Motor neuron (in vitro differentiated cells): ENCODE data around the gene NOP9. TPM values are rescaled to one million over a fixed set of nuclear protein-coding genes. Genes with fewer than 3 reads are reported as not detected.

Experiments
- ATAC-seq, 8 experiments: fragments of 200-7000 bp; cut with Tn5 transposase; replicated peaks in 6 of 8; 2 replicates each; pipeline ENCODE4 v1.8.0; 2021; ENCODE audit warnings: mild to moderate bottlenecking in 8 of 8, moderate library complexity in 8 of 8
- H3K27ac ChIP-seq, 2 donors: fragments of 250-450 bp; sonication (Bioruptor Pico); 2 replicates each; pipeline ENCODE4 v1.9.0; 2021; ENCODE audit warnings: antibody characterized with exemption in 2 of 2, mild to moderate bottlenecking in 2 of 2, moderate library complexity in 1 of 2
- H3K4me1 ChIP-seq, 2 donors: fragments of 250-450 bp; sonication (Bioruptor Pico); replicated peaks in 1 of 2; 2 replicates each; pipeline ENCODE4 v1.6.1; 2021; ENCODE audit warnings: antibody characterized with exemption in 2 of 2, mild to moderate bottlenecking in 2 of 2, moderate library complexity in 1 of 2
- H3K4me3 ChIP-seq, 5 donors: fragments of 250-450 bp; sonication (Bioruptor Pico); 2 replicates each; pipeline ENCODE4 v1.9.0; 2021; ENCODE audit warnings: antibody characterized with exemption in 5 of 5, mild to moderate bottlenecking in 5 of 5, moderate library complexity in 4 of 5
- WGBS, 10 experiments: fragments of 450-650 bp; shearing (Covaris generic); methylation state at CpG; one replicate each; pipeline ENCODE4 v1.0.0; 2022; 5-methylcytosine and 5-hydroxymethylcytosine counted together
- in situ Hi-C, 9 experiments: fragments of 400-800 bp; cut with MboI; loops; one replicate each; pipeline ENCODE4 v1.15.0; 2021; ENCODE audit warnings: low sequenced_read_pairs in 9 of 9, low pct_unique_long_range_greater_than_20kb in 2 of 9; ENCODE audit not compliant: unreplicated experiment in 9 of 9
- total RNA-seq, 8 experiments: library from RNA; unstranded; fragments of 300-600 nt; gene quantifications; 2 replicates each; pipeline versions ENCODE4 v1.2.3 to v1.2.4, GENCODE V29; 2022

NOP9 gene
- total RNA-seq, 8 experiments from 2014 or later: 13.5 to 32.8 (median 16.6) TPM

DNA sequence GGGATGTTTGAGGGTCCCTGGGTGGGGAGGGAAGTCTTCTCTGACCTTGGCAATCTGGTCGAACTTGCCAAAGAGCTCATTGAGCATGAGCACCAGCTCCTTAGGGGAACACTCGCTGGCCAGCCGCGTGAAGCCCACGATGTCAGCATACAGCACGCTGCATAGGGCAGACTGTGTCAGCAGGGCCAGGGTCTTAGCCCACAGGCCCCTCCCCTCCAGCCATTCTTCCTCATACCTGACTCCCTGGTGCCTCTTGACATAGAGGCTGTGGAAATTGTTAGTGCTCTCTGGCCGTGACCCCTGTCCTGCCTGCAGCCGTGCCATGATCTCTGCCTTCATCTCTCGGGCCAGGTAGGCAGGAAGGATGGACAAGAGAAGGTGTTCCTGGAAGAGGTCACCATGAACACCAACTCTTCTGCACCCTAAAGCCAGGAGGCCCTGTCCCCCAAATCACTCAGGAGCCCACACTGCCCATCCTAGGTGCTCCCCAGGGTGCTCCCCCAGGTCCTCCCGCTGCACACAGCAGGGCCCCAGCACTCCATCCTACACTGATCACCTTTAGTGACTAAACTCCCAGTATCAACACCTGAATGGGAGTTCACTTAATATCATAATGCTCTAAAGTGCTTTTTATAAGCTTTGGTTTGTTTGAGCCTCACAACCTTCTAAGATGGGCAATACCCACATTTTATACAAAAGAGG, 31.5 kb downstream of the NOP9 start:
- ATAC-seq: no peak
- H3K4me1 ChIP-seq: peaks cover 0 to 6% of the 10 kb centered on the region in 2 donors
- H3K27ac ChIP-seq: no peak overlapping the region
- 0 to 100% (median 77%) methylated on average over 1 to 2 of the region's 10 CpGs; no CpG with 5 or more reads in 6 of the 10 experiments for WGBS, 10 experiments
- in situ Hi-C loops: loop anchor here in 8 of 9 experiments (10.0 to 25.0 kb wide), 2 partner anchors 104 to 106 kb away; partner anchors contain the start of genes CBLN3 (in 4 of the 8), KHNYN (in 4 of the 8) and SDR39U1 (in 4 of the 8)
- no peak overlapping the region for H3K4me3 ChIP-seq

DNA sequence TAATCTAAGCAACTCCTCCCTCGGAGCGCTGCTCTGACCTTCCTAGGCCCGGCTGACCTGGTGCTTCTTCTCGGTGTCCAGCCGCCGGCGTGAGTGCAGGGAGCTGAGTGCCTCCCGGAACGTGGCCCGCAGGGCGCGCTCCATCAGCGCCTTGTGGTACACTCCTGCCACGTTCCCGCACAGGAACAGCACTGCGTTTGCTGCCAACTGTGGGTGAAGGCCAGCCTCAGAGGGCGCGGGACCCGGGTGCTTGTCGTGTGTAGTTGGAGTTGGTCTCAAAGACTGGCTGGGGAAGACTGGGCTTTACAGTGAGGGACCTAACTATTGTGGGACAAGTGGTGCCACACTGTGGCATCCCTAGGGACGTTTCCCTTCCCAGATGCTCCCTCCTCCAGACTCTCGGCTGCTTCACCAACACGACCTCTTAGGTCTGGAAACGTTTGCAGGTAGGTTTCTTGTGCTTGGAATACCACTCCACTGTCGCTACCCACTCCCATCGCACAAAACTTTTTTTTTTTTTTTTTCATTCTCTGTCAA, 32.1 kb downstream of the NOP9 start:
- Histone ChIP-seq H3K4me3 (no peak overlapping the region), H3K4me1 (peaks cover 0 to 6% of the 10 kb centered on the region in 2 donors), H3K27ac (no peak overlapping the region)
- ATAC-seq: peak in 5 of 8 experiments; percentile 7 to 21 (median 15)
- in situ Hi-C loops: loop anchor here in 8 of 9 experiments (10.0 to 25.0 kb wide), 2 partner anchors 103 to 106 kb away; partner anchors contain the start of genes CBLN3 (in 4 of the 8), KHNYN (in 4 of the 8) and SDR39U1 (in 4 of the 8)
- WGBS, 10 experiments: 0 to 87% (median 50%) methylated on average over 1 to 15 of the region's 26 CpGs; no CpG with 5 or more reads in 2 of the 10 experiments

DNA sequence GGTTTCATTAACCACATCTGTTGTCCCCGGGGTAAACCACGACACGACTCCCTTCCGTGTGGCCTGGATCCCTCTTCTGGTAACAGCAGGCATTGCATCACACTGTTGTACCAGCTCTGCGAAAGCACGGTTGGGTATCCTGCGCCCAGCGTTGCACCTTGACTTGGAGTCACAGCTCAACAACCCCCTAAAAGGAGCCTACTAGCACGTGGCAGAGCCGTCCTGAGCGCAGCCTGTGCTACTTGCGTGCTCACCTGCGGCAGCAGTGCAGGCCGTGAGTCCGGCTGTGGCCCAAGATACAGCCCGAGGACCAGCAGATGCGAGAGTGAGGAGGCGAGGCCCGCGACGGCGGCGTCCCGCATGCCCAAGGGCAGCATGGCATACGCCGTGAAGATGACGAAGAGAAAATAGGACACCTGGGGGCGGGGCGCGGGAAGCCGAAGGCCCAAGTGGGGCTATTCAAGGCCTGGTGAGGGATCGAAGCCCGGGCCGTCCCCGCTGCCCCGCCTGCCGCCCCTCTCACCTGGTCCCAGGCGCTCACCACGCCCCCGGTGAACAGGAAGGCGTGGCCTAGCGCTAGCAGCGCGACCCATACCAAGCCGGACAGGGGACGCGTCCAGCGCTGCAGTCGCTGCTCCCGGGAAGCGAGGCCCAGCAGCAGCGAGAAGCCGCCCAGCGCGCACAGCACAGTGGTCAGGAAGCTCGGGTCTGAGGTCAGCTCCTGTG, 32.8 kb downstream of the NOP9 start:
- in situ Hi-C loops: loop anchor here in 8 of 9 experiments (10.0 to 25.0 kb wide), 2 partner anchors 102 to 105 kb away; partner anchors contain the start of genes CBLN3 (in 4 of the 8), KHNYN (in 4 of the 8) and SDR39U1 (in 4 of the 8)
- 0 to 9% (median 5%) methylated on average over 1 to 21 of the region's 56 CpGs; no CpG with 5 or more reads in 4 of the 10 experiments for WGBS, 10 experiments
- H3K4me1 ChIP-seq: peaks cover 0 to 6% of the 10 kb centered on the region in 2 donors
- peak overlapping the region; percentile 5 to 16 (median 8) for H3K4me3 ChIP-seq
- no peak overlapping the region for H3K27ac ChIP-seq
- ATAC-seq: peak; percentile 25 to 87 (median 80)

DNA sequence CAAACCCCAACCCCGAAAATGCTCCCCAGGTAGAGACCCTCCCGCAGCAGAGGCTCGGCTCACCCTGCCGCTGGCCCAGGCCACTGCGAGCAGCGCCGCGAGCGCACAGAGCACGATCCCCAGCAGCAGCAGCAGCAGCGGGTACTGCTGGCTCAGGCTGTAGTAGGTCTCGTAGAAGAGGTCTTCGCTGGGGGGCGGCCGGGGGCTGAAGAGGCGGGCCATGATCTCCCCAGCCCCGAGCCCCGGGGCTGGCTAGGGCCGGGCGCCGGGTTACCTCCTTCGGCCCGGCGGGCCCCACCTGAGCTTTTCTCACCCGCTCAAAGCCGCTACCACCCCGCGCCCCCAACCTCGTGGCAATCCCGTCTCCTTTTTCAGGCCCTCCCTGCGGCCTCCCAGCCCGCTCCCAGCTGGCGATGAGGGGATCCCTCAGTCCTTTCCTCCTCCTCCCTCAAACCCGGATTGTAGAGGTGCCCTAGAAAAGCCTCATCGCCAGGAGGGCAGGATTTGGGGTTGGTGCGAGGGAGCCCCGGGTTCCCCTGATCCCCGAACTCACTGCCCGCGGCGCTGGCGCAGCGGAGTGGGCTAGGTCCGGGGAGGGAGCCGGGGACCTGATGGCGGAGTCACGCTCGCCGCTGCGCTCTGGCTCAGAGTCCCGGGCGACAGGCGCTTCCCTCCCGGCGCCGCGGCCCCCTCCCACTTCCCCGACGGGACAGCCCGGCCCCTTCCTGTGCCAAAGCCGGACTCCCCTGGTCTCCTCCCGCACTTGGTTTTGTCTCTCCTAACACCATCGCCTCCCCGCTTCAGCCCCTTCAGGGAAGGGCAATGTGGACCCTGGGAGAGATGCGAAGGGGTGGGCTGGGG, 35.0 kb downstream of the NOP9 start, which contains the start of gene ADCY4:
TSS of gene ADCY4 (minus strand) at position 641 of the 861 bp plus-strand sequence. CDS start at position 222, 419 bp downstream.
- peak within 1 kb of the TSS in 2 of 5 donors; percentile 8 to 12 for H3K4me3 ChIP-seq
- ATAC-seq: peak; percentile 7 to 31 (median 23)
- 0 to 40% (median 12%) methylated on average over 1 to 9 of the region's 65 CpGs; no CpG with 5 or more reads in 6 of the 10 experiments for WGBS, 10 experiments
- in situ Hi-C loops: loop anchor here in 8 of 9 experiments (10.0 to 25.0 kb wide), 2 partner anchors 100 to 103 kb away; partner anchors contain the start of genes CBLN3 (in 4 of the 8), KHNYN (in 4 of the 8) and SDR39U1 (in 4 of the 8)
- peaks cover 0 to 10% of the 10 kb centered on the region in 2 donors for H3K4me1 ChIP-seq
- H3K27ac ChIP-seq: no peak within 1 kb of the TSS

DNA sequence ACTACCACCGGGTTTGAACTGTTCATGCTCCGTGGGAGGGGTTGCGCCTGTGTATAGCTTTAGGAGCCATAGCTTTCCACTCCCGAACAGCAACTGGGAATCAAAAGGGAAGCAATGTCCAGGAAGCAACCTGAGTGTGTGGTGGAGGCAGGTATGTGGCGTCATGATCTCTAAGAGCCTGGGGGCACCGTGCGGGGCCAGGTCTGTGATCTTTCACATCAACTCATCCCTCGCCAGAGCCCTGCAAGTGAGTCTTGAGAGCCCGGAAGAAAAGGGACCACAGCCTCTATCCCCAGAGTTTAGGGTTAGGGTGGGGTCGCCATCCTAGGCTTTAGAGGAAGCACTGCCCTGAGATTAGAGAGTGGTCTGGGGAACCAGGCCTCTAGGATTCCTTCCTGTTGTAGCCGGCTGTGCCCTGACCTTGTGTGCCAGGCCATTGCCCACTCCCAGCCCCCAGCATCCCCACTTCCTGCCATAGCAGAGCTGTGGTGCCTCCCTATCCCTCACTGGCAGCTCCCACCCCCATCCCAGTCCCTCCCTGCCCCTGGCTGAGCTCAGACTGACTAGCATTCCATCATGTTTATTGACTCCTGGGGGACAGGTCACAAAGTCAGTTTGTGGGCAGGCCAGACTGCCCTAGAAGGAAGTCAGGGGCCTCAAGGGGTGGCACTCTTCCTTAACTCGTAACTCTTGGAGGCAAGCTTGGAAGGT, 36.0 kb downstream of the NOP9 start:
- Histone ChIP-seq H3K27ac (no peak overlapping the region), H3K4me1 (peaks cover 0 to 10% of the 10 kb centered on the region in 2 donors), H3K4me3 (no peak overlapping the region)
- ATAC-seq: no peak
- 27 to 90% (median 60%) methylated on average over 1 to 6 of the region's 12 CpGs; no CpG with 5 or more reads in 6 of the 10 experiments for WGBS, 10 experiments
- in situ Hi-C loops: loop anchor here in 8 of 9 experiments (10.0 to 25.0 kb wide), 2 partner anchors 99 to 102 kb away; partner anchors contain the start of genes CBLN3 (in 4 of the 8), KHNYN (in 4 of the 8) and SDR39U1 (in 4 of the 8)

DNA sequence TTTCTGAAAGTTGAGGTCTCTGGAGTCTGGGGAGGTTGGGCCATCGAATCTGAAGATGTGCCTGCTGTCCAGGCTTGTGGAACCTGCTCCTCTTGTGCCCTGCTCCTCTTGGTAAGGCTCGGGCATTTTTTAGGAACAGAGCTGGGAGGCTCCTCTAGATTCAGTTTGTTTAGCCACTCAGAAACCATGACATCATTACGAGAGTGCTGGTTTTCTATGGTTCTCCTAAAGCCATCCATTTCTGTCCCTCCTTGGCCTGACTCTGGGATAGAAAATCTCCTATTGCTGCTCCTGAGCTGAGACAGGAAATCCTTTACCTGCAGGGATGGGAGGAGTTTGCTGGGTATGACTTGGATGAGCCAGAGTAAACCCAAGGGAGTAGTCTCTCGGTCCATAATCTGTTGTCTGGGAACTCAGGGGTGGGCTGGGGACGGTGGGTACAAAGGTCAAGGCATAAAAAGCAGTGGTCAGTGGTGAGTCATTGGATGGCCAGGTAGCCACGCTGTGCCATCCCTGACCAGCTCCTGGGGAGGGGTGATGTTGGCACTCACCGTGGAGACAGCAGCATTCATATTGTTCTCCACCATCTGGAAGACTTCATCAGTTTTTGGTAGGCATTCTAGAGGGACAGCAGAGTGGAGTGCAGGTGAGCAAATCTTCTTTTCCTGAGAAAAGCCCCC, 37.6 kb downstream of the NOP9 start:
- ATAC-seq: no peak
- H3K4me3 ChIP-seq: no peak overlapping the region
- 42 to 80% (median 65%) methylated on average over 1 to 4 of the region's 7 CpGs; no CpG with 5 or more reads in 3 of the 10 experiments for WGBS, 10 experiments
- in situ Hi-C loops: loop anchor here in 8 of 9 experiments (10.0 to 25.0 kb wide), 2 partner anchors 98 to 100 kb away; partner anchors contain the start of genes CBLN3 (in 4 of the 8), KHNYN (in 4 of the 8) and SDR39U1 (in 4 of the 8)
- no peak overlapping the region for H3K27ac ChIP-seq
- peaks cover 0 to 10% of the 10 kb centered on the region in 2 donors for H3K4me1 ChIP-seq

DNA sequence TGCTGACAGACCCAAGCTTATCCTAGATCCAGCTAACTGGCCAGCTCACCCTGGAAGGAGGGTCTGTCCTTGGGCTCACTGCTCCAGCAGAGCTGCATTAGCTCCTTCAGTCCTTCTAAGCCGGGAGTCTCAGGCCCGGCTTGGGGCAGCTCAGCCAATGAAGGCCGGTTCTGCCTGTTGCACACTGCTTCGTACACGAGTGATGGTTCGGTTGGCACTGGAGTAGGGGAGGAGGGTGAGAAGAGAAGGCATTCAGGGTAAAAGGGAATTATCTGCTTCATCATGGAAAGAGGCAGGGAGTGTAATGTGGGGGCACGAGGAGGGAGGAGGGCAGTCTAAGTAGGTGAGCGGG, 38.1 kb downstream of the NOP9 start:
- H3K27ac ChIP-seq: no peak overlapping the region
- H3K4me1 ChIP-seq: peaks cover 0 to 10% of the 10 kb centered on the region in 2 donors
- no peak for ATAC-seq
- in situ Hi-C loops: loop anchor here in 8 of 9 experiments (10.0 to 25.0 kb wide), 2 partner anchors 97 to 100 kb away; partner anchors contain the start of genes CBLN3 (in 4 of the 8), KHNYN (in 4 of the 8) and SDR39U1 (in 4 of the 8)
- H3K4me3 ChIP-seq: no peak overlapping the region
- whole genome bisulfite sequencing, 10 experiments: 64 to 100% (median 76%) methylated on average over 2 to 8 of the region's 8 CpGs; no CpG with 5 or more reads in 3 of the 10 experiments

DNA sequence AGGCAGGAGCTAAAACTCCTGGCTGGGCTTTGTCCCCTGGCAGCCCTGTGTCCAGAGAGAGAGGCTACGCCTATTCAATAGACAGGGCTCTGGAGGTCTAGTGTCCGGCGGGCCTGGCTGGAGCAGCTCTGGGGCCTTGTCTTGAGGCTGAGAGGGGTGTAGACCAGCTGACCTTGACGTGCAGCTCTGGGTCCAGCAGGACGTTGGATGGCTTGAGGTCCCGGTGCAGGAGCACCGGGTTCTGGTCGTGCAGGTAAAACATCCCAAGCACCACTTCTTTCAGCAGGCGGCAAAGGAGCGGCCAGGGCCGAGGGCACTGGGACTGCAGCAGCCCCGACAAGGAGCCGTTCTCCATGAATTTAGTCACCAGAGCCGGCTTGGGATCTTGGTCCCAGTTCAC, 39.2 kb downstream of the NOP9 start:
- WGBS, 10 experiments: 29 to 100% (median 64%) methylated on average over 1 to 11 of the region's 14 CpGs; no CpG with 5 or more reads in 4 of the 10 experiments
- Histone ChIP-seq H3K4me1 (peaks cover 0 to 10% of the 10 kb centered on the region in 2 donors), H3K4me3 (no peak overlapping the region), H3K27ac (no peak overlapping the region)
- no peak for ATAC-seq
- in situ Hi-C loops: loop anchor here in 8 of 9 experiments (10.0 to 25.0 kb wide), 2 partner anchors 96 to 98 kb away; partner anchors contain the start of genes CBLN3 (in 4 of the 8), KHNYN (in 4 of the 8) and SDR39U1 (in 4 of the 8)

DNA sequence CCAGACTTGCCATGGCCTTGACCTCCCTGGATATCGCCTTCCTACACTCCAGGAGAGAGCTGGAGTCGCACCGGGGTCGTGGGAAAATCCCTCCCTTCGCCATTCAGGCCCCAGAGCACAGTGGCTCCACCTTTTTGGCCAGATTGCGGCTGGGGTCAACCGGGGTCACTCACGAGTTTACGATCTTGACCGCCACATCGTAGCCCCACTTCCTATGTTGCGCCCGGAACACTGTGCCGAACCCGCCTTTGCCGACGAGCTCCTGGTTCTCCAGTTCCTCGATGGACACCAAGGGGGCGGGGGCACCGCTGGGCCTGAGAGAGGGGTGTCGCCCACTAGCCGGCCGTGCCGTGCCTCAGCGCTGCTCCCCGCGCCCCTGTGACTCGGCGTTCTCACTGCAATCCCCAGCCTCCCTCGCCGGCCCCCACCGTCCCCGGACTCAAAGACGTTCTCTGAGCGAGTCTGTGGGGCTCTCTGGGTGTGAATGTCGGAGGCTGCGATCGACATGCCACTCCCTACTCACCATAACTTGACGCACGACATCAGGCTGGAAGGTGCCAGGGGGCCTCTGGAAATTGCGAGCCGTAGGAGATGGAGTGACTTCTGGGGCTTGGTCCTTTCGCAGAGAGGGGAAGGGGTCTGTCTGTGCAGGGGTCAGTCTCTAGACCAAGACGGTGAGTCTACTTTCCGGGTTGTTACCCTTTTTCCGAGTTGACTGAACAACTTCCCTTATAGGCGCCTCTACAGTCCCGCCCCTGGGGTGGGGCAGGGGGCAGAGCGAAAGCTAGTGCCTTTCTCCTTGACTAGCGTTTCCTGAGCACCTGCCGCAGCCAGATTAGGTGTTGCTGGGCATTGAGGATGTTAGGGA, 39.9 kb downstream of the NOP9 start, which contains the start of gene RIPK3:
TSS of gene RIPK3 (minus strand) at position 708 of the 868 bp plus-strand sequence. CDS start at position 543, 165 bp downstream.
- H3K4me3 ChIP-seq: no peak within 1 kb of the TSS
- peak in 5 of 8 experiments; percentile 13 to 84 (median 49) for ATAC-seq
- peaks cover 0 to 9% of the 10 kb centered on the region in 2 donors for H3K4me1 ChIP-seq
- no peak within 1 kb of the TSS for H3K27ac ChIP-seq
- in situ Hi-C loops: loop anchor here in 8 of 9 experiments (10.0 to 25.0 kb wide), 2 partner anchors 95 to 98 kb away; partner anchors contain the start of genes CBLN3 (in 4 of the 8), KHNYN (in 4 of the 8) and SDR39U1 (in 4 of the 8)
- 0 to 53% (median 10%) methylated on average over 1 to 13 of the region's 51 CpGs; no CpG with 5 or more reads in 4 of the 10 experiments for WGBS, 10 experiments
